Large intestine (tissue), 3 donors: ENCODE measurements around the gene MAGEB1. TPM values are rescaled to one million over a fixed set of nuclear protein-coding genes. Genes with fewer than 3 reads are reported as not detected.

Experiments used
- DNase-seq, 2 donors: peaks; one replicate each; pipeline versions ENCODE4 v3.0.0 to v3.0.0-alpha.2; 2013
- H3K27ac ChIP-seq: one replicate; pipeline ENCODE4 v1.5.1; 2013; ENCODE audit warnings: low read length
- H3K27me3 ChIP-seq: 2 replicates; pipeline ENCODE4 v1.6.1; 2013; ENCODE audit warnings: low read length; ENCODE audit not compliant: control insufficient read depth, insufficient read depth
- H3K36me3 ChIP-seq: 2 replicates; pipeline ENCODE4 v1.6.1; 2013; ENCODE audit warnings: low read length; ENCODE audit not compliant: control insufficient read depth, insufficient read depth
- H3K4me1 ChIP-seq: one replicate; pipeline ENCODE4 v1.6.1; 2013; ENCODE audit warnings: low read length; ENCODE audit not compliant: control insufficient read depth, insufficient read depth
- H3K4me3 ChIP-seq: one replicate; pipeline ENCODE4 v1.5.1; 2013; ENCODE audit warnings: low read length
- H3K9me3 ChIP-seq: one replicate; pipeline ENCODE4 v1.6.1; 2013; ENCODE audit warnings: mild to moderate bottlenecking, low read depth, low read length, moderate library complexity; ENCODE audit not compliant: control insufficient read depth
- WGBS: methylation state at CpG from one replicate; pipeline ENCODE4 v1.1.5; 2013; ENCODE audit warnings: low lambda C conversion rate; ENCODE audit not compliant: insufficient coverage; 5-methylcytosine and 5-hydroxymethylcytosine counted together
- polyA plus RNA-seq: library from polyadenylated mRNA; unstranded; fragments of 120-200 nt; gene quantifications from one replicate; pipeline ENCODE4 v1.2.1, GENCODE V29; 2013

Gene MAGEB1
- polyA plus RNA-seq, 1 donor: not detected

GRCh38 chrX:30248854-30249253 is 1.9 kb downstream of the MAGEB1 start:
- WGBS: no CpG with 5 or more reads among the region's 4 CpGs
- no peak for DNase-seq
- Histone ChIP-seq H3K27me3 (no peaks in the 10 kb centered on the region), H3K4me3 (no peak overlapping the region), H3K27ac (no peak overlapping the region), H3K4me1 (no peaks in the 10 kb centered on the region), H3K36me3 (no peaks in the 10 kb centered on the region), H3K9me3 (peaks cover 3% of the 10 kb centered on the region)

GRCh38 chrX:30253257-30253656 is 6.3 kb downstream of the MAGEB1 start:
- no peak overlapping the region for H3K27ac ChIP-seq
- DNase-seq: no peak
- H3K27me3 ChIP-seq: no peaks in the 10 kb centered on the region
- no peaks in the 10 kb centered on the region for H3K36me3 ChIP-seq
- no peaks in the 10 kb centered on the region for H3K4me1 ChIP-seq
- no peak overlapping the region for H3K4me3 ChIP-seq
- WGBS: no CpG with 5 or more reads among the region's 1 CpG
- H3K9me3 ChIP-seq: no peaks in the 10 kb centered on the region

- Histone ChIP-seq H3K4me1 (no peaks in the 10 kb centered on the region), H3K9me3 (no peaks in the 10 kb centered on the region)
- DNase-seq: no peak
Observed at GRCh38 chrX:30259927-30260326, 13.0 kb downstream of the MAGEB1 start.

DNA sequence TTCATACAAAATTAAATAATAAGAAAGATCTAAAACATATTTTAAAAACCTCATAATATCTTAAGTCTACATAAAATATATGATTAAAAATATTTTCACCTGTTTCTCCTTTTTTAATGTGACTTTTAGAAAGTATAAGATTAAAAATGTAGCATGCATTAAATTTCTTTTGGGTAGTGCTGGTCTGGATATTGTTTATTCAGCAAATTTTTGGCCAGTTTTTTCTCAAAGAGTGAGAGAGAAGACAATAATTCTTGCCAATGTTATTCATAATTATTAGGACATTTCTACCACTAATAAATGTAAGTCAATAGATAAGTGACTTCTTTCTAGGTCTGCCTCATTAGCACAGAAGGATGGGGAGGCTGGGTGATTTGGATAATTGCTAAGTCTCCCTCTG is 14.1 kb downstream of the MAGEB1 start:
- Histone ChIP-seq H3K4me3 (no peak overlapping the region), H3K36me3 (no peaks in the 10 kb centered on the region), H3K27me3 (no peaks in the 10 kb centered on the region), H3K4me1 (no peaks in the 10 kb centered on the region), H3K27ac (no peak overlapping the region), H3K9me3 (no peaks in the 10 kb centered on the region)
- no peak for DNase-seq

More at GRCh38 chrX:30259927-30260326, 13.0 kb downstream of the MAGEB1 start:
- H3K27me3 ChIP-seq: no peaks in the 10 kb centered on the region
- no CpG with 5 or more reads among the region's 2 CpGs for WGBS
- no peaks in the 10 kb centered on the region for H3K36me3 ChIP-seq
- H3K27ac ChIP-seq: no peak overlapping the region
- no peak overlapping the region for H3K4me3 ChIP-seq

DNA sequence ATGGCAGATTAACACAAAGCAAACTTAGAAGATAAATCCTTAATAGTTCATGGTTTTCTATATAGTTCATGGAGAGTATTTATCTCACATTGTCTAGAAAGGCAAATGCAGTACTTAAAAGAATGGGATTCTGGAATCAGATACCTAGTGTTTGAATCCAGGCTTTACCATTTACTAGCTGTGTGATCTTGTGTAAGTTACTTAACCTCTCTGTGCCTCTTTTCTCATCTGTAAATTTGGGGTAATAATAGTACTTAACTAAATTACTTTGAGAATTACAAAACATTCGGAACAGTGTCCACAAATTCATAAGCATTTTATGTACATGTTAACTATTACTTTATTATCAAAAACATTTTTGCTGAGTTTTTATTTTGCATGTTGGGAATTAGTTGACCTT is 15.8 kb downstream of the MAGEB1 start:
- Histone ChIP-seq H3K4me3 (no peak overlapping the region), H3K27me3 (no peaks in the 10 kb centered on the region), H3K27ac (no peak overlapping the region), H3K9me3 (no peaks in the 10 kb centered on the region), H3K36me3 (no peaks in the 10 kb centered on the region), H3K4me1 (no peaks in the 10 kb centered on the region)
- no CpG with 5 or more reads among the region's 1 CpG for WGBS
- no peak for DNase-seq

DNA sequence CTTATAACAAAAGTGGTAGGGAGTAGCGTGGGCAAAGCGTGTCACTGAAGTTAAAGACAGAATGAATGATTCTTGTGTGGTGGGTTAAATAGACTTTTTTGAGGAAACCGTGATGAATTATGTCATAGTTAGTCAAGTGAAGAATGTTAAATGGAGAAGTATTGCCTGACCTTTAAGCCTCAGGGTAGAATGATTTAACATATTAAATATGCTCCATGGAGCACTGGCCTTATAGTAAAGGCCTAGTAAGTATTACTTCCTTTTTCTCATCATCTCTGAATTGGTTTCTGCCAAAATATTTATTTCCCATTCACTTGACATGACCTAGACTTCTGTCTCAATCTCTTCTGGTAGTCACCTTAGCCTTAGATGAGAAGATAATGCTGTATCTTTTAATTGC is 23.7 kb downstream of the MAGEB1 start:
- no CpG with 5 or more reads among the region's 3 CpGs for WGBS
- Histone ChIP-seq H3K4me3 (no peak overlapping the region), H3K27me3 (no peaks in the 10 kb centered on the region), H3K36me3 (no peaks in the 10 kb centered on the region), H3K27ac (no peak overlapping the region), H3K4me1 (no peaks in the 10 kb centered on the region), H3K9me3 (no peaks in the 10 kb centered on the region)
- no peak for DNase-seq

GRCh38 chrX:30275498-30275897 is 28.6 kb downstream of the MAGEB1 start:
- DNase-seq: no peak
- H3K4me1 ChIP-seq: no peaks in the 10 kb centered on the region
- H3K27me3 ChIP-seq: no peaks in the 10 kb centered on the region
- no peaks in the 10 kb centered on the region for H3K36me3 ChIP-seq
- no peak overlapping the region for H3K4me3 ChIP-seq
- no peak overlapping the region for H3K27ac ChIP-seq
- H3K9me3 ChIP-seq: no peaks in the 10 kb centered on the region
- WGBS: no CpG with 5 or more reads among the region's 1 CpG

DNA sequence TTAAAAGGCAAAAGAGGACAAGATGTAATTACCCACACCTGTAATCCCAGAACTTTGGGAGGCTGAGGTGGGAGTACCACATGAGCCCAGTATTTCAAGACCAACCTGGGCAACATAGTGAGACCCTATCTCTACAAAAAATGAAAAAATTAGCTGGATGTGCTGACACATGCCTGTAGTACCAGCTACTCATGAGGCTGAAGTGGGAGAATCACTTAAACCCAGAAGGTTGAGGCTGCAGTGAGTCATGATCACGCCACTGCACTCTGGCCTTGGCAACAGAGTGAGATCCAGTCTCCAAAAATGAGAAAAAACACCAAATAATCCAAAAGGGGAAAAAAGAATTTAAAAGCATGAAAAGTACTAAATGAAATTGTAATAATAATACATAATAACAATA is 31.4 kb downstream of the MAGEB1 start:
- no CpG with 5 or more reads among the region's 1 CpG for WGBS

DNA sequence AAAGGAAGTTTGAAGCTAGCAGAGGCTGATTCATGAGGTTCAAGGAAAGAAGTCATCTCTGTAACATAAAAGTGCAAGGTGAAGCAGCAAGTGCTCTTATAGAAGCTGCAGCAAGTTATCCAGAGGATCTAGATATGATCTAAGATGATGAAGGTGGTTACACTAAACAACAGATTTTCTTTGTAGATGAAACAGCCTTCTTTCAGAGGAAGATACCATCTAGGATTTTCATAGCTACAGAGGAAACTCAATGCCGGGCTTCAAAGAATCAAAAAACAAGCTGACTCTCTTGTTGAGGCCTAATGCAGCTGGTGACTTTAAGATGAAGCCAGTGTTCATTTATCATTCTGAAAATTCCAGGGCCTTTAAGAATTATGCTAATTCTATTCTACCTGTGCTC is 33.5 kb downstream of the MAGEB1 start:
- Histone ChIP-seq H3K27me3 (no peaks in the 10 kb centered on the region), H3K4me3 (no peak overlapping the region), H3K36me3 (no peaks in the 10 kb centered on the region), H3K9me3 (no peaks in the 10 kb centered on the region), H3K4me1 (no peaks in the 10 kb centered on the region), H3K27ac (no peak overlapping the region)
- no CpG with 5 or more reads among the region's 1 CpG for WGBS
- DNase-seq: no peak

More for the DNA sequence above, 31.4 kb downstream of the MAGEB1 start:
- H3K9me3 ChIP-seq: no peaks in the 10 kb centered on the region
- no peaks in the 10 kb centered on the region for H3K36me3 ChIP-seq
- H3K4me3 ChIP-seq: no peak overlapping the region
- no peaks in the 10 kb centered on the region for H3K27me3 ChIP-seq
- no peak for DNase-seq
- H3K4me1 ChIP-seq: no peaks in the 10 kb centered on the region
- no peak overlapping the region for H3K27ac ChIP-seq

- no peak for DNase-seq
- no peak overlapping the region for H3K4me3 ChIP-seq
- H3K9me3 ChIP-seq: no peaks in the 10 kb centered on the region
- H3K36me3 ChIP-seq: no peaks in the 10 kb centered on the region
- H3K4me1 ChIP-seq: no peaks in the 10 kb centered on the region
- H3K27ac ChIP-seq: no peak overlapping the region
- no peaks in the 10 kb centered on the region for H3K27me3 ChIP-seq
Observed at GRCh38 chrX:30282527-30282926, 35.6 kb downstream of the MAGEB1 start.

DNA sequence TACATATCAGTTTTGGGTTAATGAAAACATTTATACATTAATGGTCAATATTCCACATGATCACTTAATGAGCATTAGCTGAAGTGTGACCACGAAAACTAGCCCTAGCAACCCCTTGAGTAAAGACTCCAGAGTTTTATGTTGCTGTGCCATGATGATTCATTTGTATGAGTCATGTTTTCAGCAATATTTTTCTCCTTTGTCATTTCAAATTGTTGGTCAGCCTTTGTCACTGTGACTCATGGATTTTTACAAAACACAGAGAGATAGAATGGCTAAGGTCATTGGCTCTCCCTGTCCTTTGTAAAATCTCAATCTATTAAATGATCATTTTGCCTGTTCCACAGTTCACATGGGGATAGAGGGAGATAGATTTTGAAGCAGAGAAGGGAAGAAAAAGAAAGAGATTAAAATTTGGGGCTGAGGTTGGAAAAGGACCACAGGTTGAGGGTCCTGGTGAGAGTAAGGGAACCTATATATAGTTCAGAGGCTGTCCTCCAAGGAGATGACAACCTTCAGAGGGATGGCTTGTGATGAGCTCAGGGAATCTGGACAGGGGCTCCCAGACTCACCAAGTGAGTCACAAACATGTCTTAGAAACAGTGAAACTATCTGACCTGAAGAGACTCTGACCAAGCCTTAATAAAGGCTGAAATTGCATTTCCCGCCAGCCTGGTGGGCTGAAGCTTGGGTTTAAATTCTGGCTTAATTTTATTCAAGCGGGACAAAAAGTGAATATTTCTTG is 36.7 kb downstream of the MAGEB1 start:
- Histone ChIP-seq H3K27me3 (no peaks in the 10 kb centered on the region), H3K36me3 (no peaks in the 10 kb centered on the region), H3K27ac (no peak overlapping the region), H3K4me1 (no peaks in the 10 kb centered on the region), H3K9me3 (no peaks in the 10 kb centered on the region), H3K4me3 (no peak overlapping the region)
- no peak for DNase-seq
- WGBS: no CpG with 5 or more reads among the region's 3 CpGs
